Measurements from ENCODE around the gene CGAS.

DNA sequence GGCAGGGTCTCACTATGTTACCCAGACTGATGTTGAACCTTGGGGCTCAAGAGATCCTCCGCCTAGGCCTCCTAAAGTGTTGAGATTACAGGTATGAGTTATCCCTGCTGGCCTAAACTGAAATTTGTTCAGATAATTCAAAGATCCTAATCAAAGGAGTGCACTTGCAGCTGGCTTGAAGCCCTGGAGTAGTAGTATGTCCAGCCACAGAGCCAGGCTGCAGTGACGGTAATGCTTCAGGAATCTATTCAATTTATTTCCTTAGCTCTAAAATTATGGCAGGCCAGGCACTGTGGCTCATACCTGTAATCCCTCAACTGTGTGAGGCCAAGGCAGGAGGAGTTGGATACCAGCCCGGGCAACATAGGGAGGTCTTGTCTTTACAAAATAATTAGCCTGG lies 58.8 kb downstream of the CGAS start:
- no peak for TF ChIP-seq POLR2A (IDR thresholded peaks at IDR 0.05)
- TF ChIP-seq, protein P1, sequence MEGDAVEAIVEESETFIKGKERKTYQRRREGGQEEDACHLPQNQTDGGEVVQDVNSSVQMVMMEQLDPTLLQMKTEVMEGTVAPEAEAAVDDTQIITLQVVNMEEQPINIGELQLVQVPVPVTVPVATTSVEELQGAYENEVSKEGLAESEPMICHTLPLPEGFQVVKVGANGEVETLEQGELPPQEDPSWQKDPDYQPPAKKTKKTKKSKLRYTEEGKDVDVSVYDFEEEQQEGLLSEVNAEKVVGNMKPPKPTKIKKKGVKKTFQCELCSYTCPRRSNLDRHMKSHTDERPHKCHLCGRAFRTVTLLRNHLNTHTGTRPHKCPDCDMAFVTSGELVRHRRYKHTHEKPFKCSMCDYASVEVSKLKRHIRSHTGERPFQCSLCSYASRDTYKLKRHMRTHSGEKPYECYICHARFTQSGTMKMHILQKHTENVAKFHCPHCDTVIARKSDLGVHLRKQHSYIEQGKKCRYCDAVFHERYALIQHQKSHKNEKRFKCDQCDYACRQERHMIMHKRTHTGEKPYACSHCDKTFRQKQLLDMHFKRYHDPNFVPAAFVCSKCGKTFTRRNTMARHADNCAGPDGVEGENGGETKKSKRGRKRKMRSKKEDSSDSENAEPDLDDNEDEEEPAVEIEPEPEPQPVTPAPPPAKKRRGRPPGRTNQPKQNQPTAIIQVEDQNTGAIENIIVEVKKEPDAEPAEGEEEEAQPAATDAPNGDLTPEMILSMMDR (IDR thresholded peaks at IDR 0.05) = no peak

All from gastroesophageal sphincter (tissue), 3 donors.